KMS-11 (cell line): Measurements from ENCODE around the gene RERE.

Experiments used
- H2AFZ ChIP-seq: fragments of 200-600 bp; sonication (generic); 2 replicates; pipeline ENCODE4 v1.6.1; 2016; ENCODE audit warnings: antibody characterized with exemption, mixed run types, low read depth
- H3K27ac ChIP-seq: fragments of 200-600 bp; sonication (generic); 2 replicates; pipeline ENCODE4 v1.6.1; 2016; ENCODE audit warnings: mild to moderate bottlenecking, mixed run types
- H3K27me3 ChIP-seq: fragments of 200-600 bp; sonication (generic); 2 replicates; pipeline ENCODE4 v1.6.1; 2017; ENCODE audit warnings: mild to moderate bottlenecking, low read depth, mixed run types, moderate library complexity; ENCODE audit not compliant: insufficient read depth
- H3K36me3 ChIP-seq: fragments of 200-600 bp; sonication (generic); 2 replicates; pipeline ENCODE4 v1.6.1; 2017; ENCODE audit warnings: mild to moderate bottlenecking, mixed run types; ENCODE audit not compliant: insufficient read depth
- H3K4me1 ChIP-seq: fragments of 200-600 bp; sonication (generic); 2 replicates; pipeline ENCODE4 v1.6.1; 2016; ENCODE audit warnings: mild to moderate bottlenecking, low read depth, mixed run types; ENCODE audit not compliant: poor library complexity, severe bottlenecking
- H3K4me2 ChIP-seq: fragments of 200-600 bp; sonication (generic); 2 replicates; pipeline ENCODE4 v1.7.0; 2016; ENCODE audit warnings: mild to moderate bottlenecking, mixed run types
- H3K4me3 ChIP-seq: fragments of 200-600 bp; sonication (generic); IDR thresholded peaks from 2 replicates; pipeline ENCODE4 v1.6.1; 2017; ENCODE audit warnings: low read depth, low read length, mixed read lengths; ENCODE audit not compliant: insufficient read depth
- H3K79me2 ChIP-seq: fragments of 200-600 bp; sonication (generic); 2 replicates; pipeline ENCODE4 v1.6.1; 2016; ENCODE audit warnings: low read depth, mixed run types; ENCODE audit not compliant: insufficient read depth
- H3K9ac ChIP-seq: fragments of 200-600 bp; sonication (generic); 2 replicates; pipeline ENCODE4 v1.6.1; 2016; ENCODE audit warnings: mild to moderate bottlenecking, mixed run types
- H4K20me1 ChIP-seq: fragments of 200-600 bp; sonication (generic); 2 replicates; pipeline ENCODE4 v1.6.1; 2016; ENCODE audit warnings: mild to moderate bottlenecking, mixed run types; ENCODE audit not compliant: insufficient read depth
- CTCF ChIP-seq: fragments of 200-600 bp; sonication (generic); conservative IDR thresholded peaks from 2 replicates; pipeline ENCODE4 v1.6.1; 2017; ENCODE audit warnings: low read depth, mild to moderate bottlenecking, antibody characterized with exemption, low read length, moderate library complexity, mixed read lengths

RERE gene

GRCh38 chr1:8676813-8677212, 140.6 kb downstream of the RERE start:
- H3K4me1 ChIP-seq: peaks cover 4% of the 10 kb centered on the region
- peaks cover 52% of the 10 kb centered on the region; the same call in 1 of the 2 replicates for H3K79me2 ChIP-seq
- H2AFZ ChIP-seq: no peak overlapping the region
- no peak overlapping the region for H3K4me3 ChIP-seq
- no peak overlapping the region for H3K4me2 ChIP-seq
- TF ChIP-seq CTCF: no peak
- no peaks in the 10 kb centered on the region for H3K36me3 ChIP-seq
- H4K20me1 ChIP-seq: peaks cover 4% of the 10 kb centered on the region; the same call in 1 of the 2 replicates
- H3K27ac ChIP-seq: no peak overlapping the region
- H3K9ac ChIP-seq: no peak overlapping the region
- no peaks in the 10 kb centered on the region for H3K27me3 ChIP-seq

- peaks cover 8% of the 10 kb centered on the region for H3K4me1 ChIP-seq
- no peaks in the 10 kb centered on the region for H3K27me3 ChIP-seq
- H3K79me2 ChIP-seq: peaks cover 45% of the 10 kb centered on the region; the same call in 1 of the 2 replicates
- no peak overlapping the region for H3K4me3 ChIP-seq
- H3K27ac ChIP-seq: no peak overlapping the region
- TF ChIP-seq CTCF: no peak
- H3K4me2 ChIP-seq: no peak overlapping the region
- peaks cover 2% of the 10 kb centered on the region; the same call in 1 of the 2 replicates for H4K20me1 ChIP-seq
- no peak overlapping the region for H2AFZ ChIP-seq
- no peak overlapping the region for H3K9ac ChIP-seq
- H3K36me3 ChIP-seq: no peaks in the 10 kb centered on the region
These were observed 141.4 kb downstream of the RERE start for GRCh38 chr1:8676072-8676471.

GRCh38 chr1:8674912-8675311, 142.5 kb downstream of the RERE start:
- peaks cover 8% of the 10 kb centered on the region for H3K4me1 ChIP-seq
- H3K27ac ChIP-seq: no peak overlapping the region
- no peak for TF ChIP-seq CTCF
- no peaks in the 10 kb centered on the region for H3K36me3 ChIP-seq
- H2AFZ ChIP-seq: no peak overlapping the region
- no peak overlapping the region for H3K9ac ChIP-seq
- H3K27me3 ChIP-seq: no peaks in the 10 kb centered on the region
- no peak overlapping the region for H3K4me3 ChIP-seq
- H3K4me2 ChIP-seq: no peak overlapping the region
- H4K20me1 ChIP-seq: peaks cover 7% of the 10 kb centered on the region; the same call in 1 of the 2 replicates
- peaks cover 48% of the 10 kb centered on the region; the same call in 1 of the 2 replicates for H3K79me2 ChIP-seq

- no peak overlapping the region for H2AFZ ChIP-seq
- H3K4me1 ChIP-seq: peaks cover 9% of the 10 kb centered on the region
- TF ChIP-seq CTCF: no peak
- peaks cover 7% of the 10 kb centered on the region; the same call in 1 of the 2 replicates for H4K20me1 ChIP-seq
- no peak overlapping the region for H3K4me3 ChIP-seq
- no peaks in the 10 kb centered on the region for H3K36me3 ChIP-seq
- H3K9ac ChIP-seq: no peak overlapping the region
- no peak overlapping the region for H3K27ac ChIP-seq
- peaks cover 49% of the 10 kb centered on the region; the same call in 1 of the 2 replicates for H3K79me2 ChIP-seq
- H3K27me3 ChIP-seq: no peaks in the 10 kb centered on the region
- no peak overlapping the region for H3K4me2 ChIP-seq
These were observed 143.0 kb downstream of the RERE start for GRCh38 chr1:8674481-8674880.
